8988T (cell line): ENCODE results near the gene ACTR1B.
"Not testable (repeated sequence)": the region's sequence is repeated elsewhere in the genome, so short reads cannot be mapped to it uniquely, and the experiment has no call there.

Experiments used
- DNase-seq: peaks from one replicate; pipeline ENCODE4 v3.0.0; 2011

The ACTR1B gene

GRCh38 chr2:97608745-97609144 is 55.1 kb downstream of the ACTR1B start:
- not testable (repeated sequence) for DNase-seq
